H1 (cell line): Measurements from ENCODE around the gene KIDINS220. TPM values are rescaled to one million over a fixed set of nuclear protein-coding genes. Genes with fewer than 3 reads are reported as not detected.

Experiments used
- ATF2 ChIP-seq: IDR thresholded peaks from 2 replicates; pipeline ENCODE4 v1.6.1; 2012; ENCODE audit warnings: low read length, inconsistent platforms
- CBX8 ChIP-seq: fragments of 300-800, 300-1000 bp; sonication (generic); IDR thresholded peaks from 2 replicates; pipeline ENCODE4 v1.7.1; 2016; ENCODE audit warnings: low read depth, low read length, borderline replicate concordance
- CTCF ChIP-seq, 3 experiments: IDR thresholded peaks; 1 replicate in 2 of 3; 2 replicates in 1 of 3; pipeline versions ENCODE4 v1.5.1 to v1.6.1; 2011; ENCODE audit warnings: low read length in 3 of 3, mild to moderate bottlenecking in 3 of 3, inconsistent platforms in 2 of 3, low read depth in 1 of 3, moderate library complexity in 1 of 3; ENCODE audit not compliant: insufficient read depth in 1 of 3; ENCODE audit errors: control extremely low read depth in 1 of 3
- FOSL1 ChIP-seq: IDR thresholded peaks from 2 replicates; pipeline ENCODE4 v1.6.1; 2011; ENCODE audit warnings: mild to moderate bottlenecking, low read depth, low read length, moderate library complexity; ENCODE audit not compliant: insufficient read depth
- JUN ChIP-seq: IDR thresholded peaks from 2 replicates; pipeline ENCODE4 v1.6.1; 2011; ENCODE audit warnings: low read depth, mild to moderate bottlenecking, improper control_type of control experiment, low read length
- RFX5 ChIP-seq: IDR thresholded peaks from 2 replicates; pipeline ENCODE4 v1.6.1; 2011; ENCODE audit warnings: low read depth, low read length, improper control_type of control experiment, borderline replicate concordance
- SP1 ChIP-seq: IDR thresholded peaks from 2 replicates; pipeline ENCODE4 v1.6.1; 2011; ENCODE audit warnings: low read depth, low read length
- polyA plus RNA-seq, 7 experiments: library from polyadenylated mRNA; depleted of rRNA in 3 of 7; stranded (reverse) in 5 of 7; unstranded in 2 of 7; fragments of >200 nt in 5 of 7; fragments of 200-250 nt in 2 of 7; gene quantifications; 1 replicate in 5 of 7; 2 replicates in 1 of 7; 4 replicates in 1 of 7; pipeline versions ENCODE4 v1.2.1 to v1.2.3, GENCODE V29; 2011 to 2013; ENCODE audit warnings: missing spikeins in 2 of 7, mixed read lengths in 2 of 7
- total RNA-seq: library from RNA; stranded (reverse); fragmentation: NEBNext Ultra II Directional; extraction: Animal tissue kit (Norgen Biotek cat#: 25700); gene quantifications from 2 replicates; pipeline ENCODE4 v1.2.1, GENCODE V29; 2021

KIDINS220 gene
- total and polyA plus RNA-seq, 2 of the 8 experiments (the other 6 are each of a cell fraction or from before 2014, with no cell fraction given), result 21.2 to 27.1 TPM

- TF ChIP-seq RFX5, result no peak
- no peak for TF ChIP-seq ATF2
- TF ChIP-seq JUN, result no peak
- TF ChIP-seq FOSL1, result no peak
- no peak for TF ChIP-seq CBX8
- TF ChIP-seq SP1, result no peak
- no peak for TF ChIP-seq CTCF (IDR thresholded peaks at IDR 0.05; ENCODE audit: control extremely low read depth in 1 of 3, insufficient read depth in 1 of 3, low read depth in 1 of 3, low read length in 3 of 3)
- TF ChIP-seq, all 59 proteins: peak for 0
These were observed 30.3 kb downstream of the KIDINS220 start (continued) for GRCh38 chr2:8806885-8807704.
